SU-DHL-6 (cell line): ENCODE measurements around the gene NOD2.

ENCODE experiments used
- H2AFZ ChIP-seq: fragments of 200-600 bp; sonication (generic); 2 replicates; pipeline ENCODE4 v1.6.1; 2014; ENCODE audit warnings: low read depth, mild to moderate bottlenecking, moderate library complexity, mixed read lengths, antibody characterized with exemption, low read length; ENCODE audit not compliant: severe bottlenecking
- H3F3A ChIP-seq: fragments of 200-600 bp; shearing (Covaris generic); 2 replicates; pipeline ENCODE4 v1.6.0; 2016; ENCODE audit warnings: antibody characterized with exemption, mild to moderate bottlenecking; ENCODE audit not compliant: insufficient read depth
- H3K27ac ChIP-seq: fragments of 200-600 bp; sonication (generic); 2 replicates; pipeline ENCODE4 v1.5.1; 2016; ENCODE audit warnings: low read depth, mild to moderate bottlenecking, low read length, moderate library complexity, mixed read lengths
- H3K27me3 ChIP-seq: fragments of 200-600 bp; sonication (generic), shearing (Covaris generic); 2 replicates; pipeline ENCODE4 v1.6.0; 2014; ENCODE audit warnings: mild to moderate bottlenecking, low read length
- H3K36me3 ChIP-seq: fragments of 200-600 bp; sonication (generic); 2 replicates; pipeline ENCODE4 v1.6.1; 2014; ENCODE audit warnings: mild to moderate bottlenecking, low read length, mixed read lengths
- H3K4me2 ChIP-seq: fragments of 300-600, 200-600 bp; shearing (Covaris generic), sonication (generic); 2 replicates; pipeline ENCODE4 v1.6.0; 2014; ENCODE audit warnings: low read length, low read depth, mild to moderate bottlenecking; ENCODE audit not compliant: poor library complexity, severe bottlenecking
- H3K4me3 ChIP-seq: fragments of 200-600 bp; sonication (generic); 2 replicates; pipeline ENCODE4 v1.5.1; 2014; ENCODE audit warnings: antibody characterized with exemption, low read length, mild to moderate bottlenecking, mixed read lengths; ENCODE audit not compliant: insufficient read depth, poor library complexity, severe bottlenecking
- H3K79me2 ChIP-seq: fragments of 200-600 bp; sonication (generic); 2 replicates; pipeline ENCODE4 v1.6.1; 2014; ENCODE audit warnings: mild to moderate bottlenecking, low read length, moderate library complexity; ENCODE audit not compliant: insufficient read depth
- H3K9ac ChIP-seq: fragments of 200-600 bp; sonication (generic); 2 replicates; pipeline ENCODE4 v1.7.0; 2014; ENCODE audit warnings: mild to moderate bottlenecking, low read length
- H3K9me2 ChIP-seq: fragments of 200-600 bp; sonication (generic); replicated peaks from 2 replicates; pipeline ENCODE4 v1.6.1; 2014; ENCODE audit warnings: low read length; ENCODE audit not compliant: insufficient read depth
- H3K9me3 ChIP-seq: fragments of 200-600 bp; sonication (generic); 2 replicates; pipeline ENCODE4 v1.6.1; 2014; ENCODE audit warnings: low read length, mixed read lengths; ENCODE audit not compliant: insufficient read depth
- H4K20me1 ChIP-seq: fragments of 200-600 bp; sonication (generic); 2 replicates; pipeline ENCODE4 v1.6.1; 2014; ENCODE audit warnings: low read depth, mild to moderate bottlenecking, antibody characterized with exemption, low read length, moderate library complexity, mixed read lengths
- CTCF ChIP-seq: fragments of 200-600 bp; sonication (generic); IDR thresholded peaks from one replicate; pipeline ENCODE4 v1.5.1; 2017; ENCODE audit warnings: antibody characterized with exemption, mild to moderate bottlenecking, low read length, moderate library complexity; ENCODE audit not compliant: insufficient read depth, poor library complexity, severe bottlenecking
- EZH2phosphoT487 ChIP-seq: fragments of 200-600 bp; sonication (generic), shearing (Covaris generic); conservative IDR thresholded peaks from 2 replicates; pipeline ENCODE4 v1.6.1; 2018; ENCODE audit warnings: mild to moderate bottlenecking, antibody characterized with exemption, low read length, moderate library complexity, mixed read lengths

Gene NOD2

GRCh38 chr16:50694206-50694605, 800 bp downstream of the NOD2 start:
- Histone ChIP-seq H3K9me3 (no peaks in the 10 kb centered on the region), H3K36me3 (no peaks in the 10 kb centered on the region), H4K20me1 (no peaks in the 10 kb centered on the region), H3K4me3 (no peak overlapping the region), H3K9ac (no peak overlapping the region), H3K4me2 (no peak overlapping the region), H2AFZ (no peak overlapping the region), H3K27ac (no peak overlapping the region), H3F3A (no peaks in the 10 kb centered on the region), H3K27me3 (no peaks in the 10 kb centered on the region), H3K79me2 (no peaks in the 10 kb centered on the region), H3K9me2 (no peaks in the 10 kb centered on the region)
- TF ChIP-seq EZH2phosphoT487 (no peak), CTCF (no peak)

- Histone ChIP-seq H3K9ac (no peak overlapping the region), H3K9me2 (no peaks in the 10 kb centered on the region), H3K36me3 (no peaks in the 10 kb centered on the region), H3K9me3 (no peaks in the 10 kb centered on the region), H2AFZ (no peak overlapping the region), H3K27me3 (no peaks in the 10 kb centered on the region), H3F3A (no peaks in the 10 kb centered on the region), H3K4me3 (no peak overlapping the region), H4K20me1 (no peaks in the 10 kb centered on the region), H3K4me2 (no peak overlapping the region), H3K79me2 (no peaks in the 10 kb centered on the region), H3K27ac (no peak overlapping the region)
- TF ChIP-seq CTCF = no peak
- no peak for TF ChIP-seq EZH2phosphoT487
Observed at GRCh38 chr16:50695017-50696000, 1.9 kb downstream of the NOD2 start.

- H3F3A ChIP-seq = no peaks in the 10 kb centered on the region
- H3K4me2 ChIP-seq = no peak overlapping the region
- no peaks in the 10 kb centered on the region for H4K20me1 ChIP-seq
- no peak overlapping the region for H3K27ac ChIP-seq
- no peak overlapping the region for H2AFZ ChIP-seq
- H3K9me2 ChIP-seq = no peaks in the 10 kb centered on the region
- no peaks in the 10 kb centered on the region for H3K36me3 ChIP-seq
- no peaks in the 10 kb centered on the region for H3K9me3 ChIP-seq
- H3K27me3 ChIP-seq = no peaks in the 10 kb centered on the region
- TF ChIP-seq EZH2phosphoT487 = no peak
- TF ChIP-seq CTCF = no peak
- no peak overlapping the region for H3K4me3 ChIP-seq
- H3K9ac ChIP-seq = no peak overlapping the region
- no peaks in the 10 kb centered on the region for H3K79me2 ChIP-seq
Observed at GRCh38 chr16:50696126-50696525, 2.7 kb downstream of the NOD2 start.
